22Rv1 (cell line): Measurements from ENCODE around the gene OR2L5.

Source experiments
- ZFX ChIP-seq: fragments of 450-650 bp; IDR thresholded peaks from 2 replicates; pipeline ENCODE4 v1.6.1; 2017; ENCODE audit warnings: antibody characterized with exemption, borderline replicate concordance
- TF ChIP-seq, protein P1 (sequence below): fragments of 450-650 bp; IDR thresholded peaks from 2 replicates; pipeline ENCODE4 v1.5.1; 2017; ENCODE audit warnings: mild to moderate bottlenecking

DNA sequence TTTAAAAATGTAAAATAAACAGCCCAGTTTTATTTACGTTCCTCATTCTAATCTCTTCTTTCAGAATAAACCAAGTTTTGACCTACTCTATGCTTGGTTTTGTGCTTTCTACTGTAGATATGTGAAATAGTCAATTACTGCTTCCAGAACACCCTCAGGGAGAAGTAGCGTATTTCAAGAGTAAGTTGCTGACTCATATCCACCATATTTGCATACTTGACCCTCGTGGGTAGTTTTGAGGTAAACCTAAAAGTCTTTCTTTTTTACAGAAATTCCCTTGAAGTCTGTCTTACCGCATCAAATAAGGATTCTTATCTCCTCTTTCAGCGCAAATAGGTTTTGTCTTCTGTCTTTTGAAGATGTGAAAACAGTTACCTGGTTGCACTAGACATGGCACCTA lies 31.7 kb downstream of the OR2L5 start:
- TF ChIP-seq, protein P1, sequence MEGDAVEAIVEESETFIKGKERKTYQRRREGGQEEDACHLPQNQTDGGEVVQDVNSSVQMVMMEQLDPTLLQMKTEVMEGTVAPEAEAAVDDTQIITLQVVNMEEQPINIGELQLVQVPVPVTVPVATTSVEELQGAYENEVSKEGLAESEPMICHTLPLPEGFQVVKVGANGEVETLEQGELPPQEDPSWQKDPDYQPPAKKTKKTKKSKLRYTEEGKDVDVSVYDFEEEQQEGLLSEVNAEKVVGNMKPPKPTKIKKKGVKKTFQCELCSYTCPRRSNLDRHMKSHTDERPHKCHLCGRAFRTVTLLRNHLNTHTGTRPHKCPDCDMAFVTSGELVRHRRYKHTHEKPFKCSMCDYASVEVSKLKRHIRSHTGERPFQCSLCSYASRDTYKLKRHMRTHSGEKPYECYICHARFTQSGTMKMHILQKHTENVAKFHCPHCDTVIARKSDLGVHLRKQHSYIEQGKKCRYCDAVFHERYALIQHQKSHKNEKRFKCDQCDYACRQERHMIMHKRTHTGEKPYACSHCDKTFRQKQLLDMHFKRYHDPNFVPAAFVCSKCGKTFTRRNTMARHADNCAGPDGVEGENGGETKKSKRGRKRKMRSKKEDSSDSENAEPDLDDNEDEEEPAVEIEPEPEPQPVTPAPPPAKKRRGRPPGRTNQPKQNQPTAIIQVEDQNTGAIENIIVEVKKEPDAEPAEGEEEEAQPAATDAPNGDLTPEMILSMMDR = no peak
- no peak for TF ChIP-seq ZFX
